ENCODE measurements around the gene MARK2. TPM values are rescaled to one million over a fixed set of nuclear protein-coding genes. Genes with fewer than 3 reads are reported as not detected.

MARK2 gene
- total and polyA plus RNA-seq, 12 donors = 12.6 to 42.7 (median 37.3) TPM

DNA sequence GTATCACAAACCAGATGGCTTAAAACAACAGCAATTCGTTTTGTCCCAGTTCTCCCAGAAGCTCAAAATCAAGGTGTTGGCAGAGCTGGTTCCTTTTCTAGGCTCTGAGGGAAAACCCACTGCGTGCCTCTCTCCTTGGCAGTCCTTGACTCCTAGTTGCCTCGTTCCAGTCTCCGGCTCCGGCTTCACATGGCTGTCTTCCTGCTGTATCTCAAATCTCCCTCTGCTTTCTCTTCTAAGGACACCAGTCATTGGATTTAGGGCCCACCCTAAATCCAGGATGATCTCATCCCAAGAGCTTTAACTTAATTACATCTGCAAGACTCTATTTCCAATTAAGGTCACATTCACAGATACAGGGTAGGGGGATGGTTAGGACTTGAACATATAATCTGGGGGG lies 90.7 kb downstream of the MARK2 start:
- H3K4me3 ChIP-seq = no peak overlapping the region
- H3K27me3 ChIP-seq = no peaks in the 10 kb centered on the region

DNA sequence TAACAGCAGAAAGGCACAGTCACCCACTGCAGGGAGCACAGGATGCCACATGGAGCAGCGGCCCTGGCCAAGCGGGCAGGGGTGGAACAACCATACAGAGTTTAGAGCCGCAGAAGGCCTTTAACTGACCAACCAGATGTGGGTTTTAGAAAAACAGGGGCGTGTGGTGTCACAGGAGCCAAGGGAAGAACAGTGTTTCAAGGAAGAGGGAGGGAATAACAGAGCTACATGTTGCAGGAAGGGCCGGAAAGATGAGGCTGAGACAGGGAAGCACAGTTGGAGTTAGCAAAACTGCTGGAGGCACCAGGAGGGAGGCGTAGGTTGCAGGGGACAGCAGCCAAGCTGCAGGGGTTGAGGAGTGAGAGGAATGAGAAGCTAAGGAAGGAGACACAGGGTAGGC lies 92.1 kb downstream of the MARK2 start:
- peaks cover 0 to 5% (median 0%) of the 10 kb centered on the region in 9 donors for H3K4me1 ChIP-seq
- no peak for DNase-seq
- H3K27ac ChIP-seq = no peak overlapping the region
- ATAC-seq = no peak
- intact Hi-C loops (cut with DNase I) = no loop called here
- H3K36me3 ChIP-seq = no peaks in the 10 kb centered on the region
- no peaks in the 10 kb centered on the region for H3K9me3 ChIP-seq
- H3K27me3 ChIP-seq = no peaks in the 10 kb centered on the region
- 72 to 75% methylated on average over 6 of the region's 6 CpGs for WGBS, 2 donors
- H3K4me3 ChIP-seq = no peak overlapping the region
- TF ChIP-seq, protein P1, sequence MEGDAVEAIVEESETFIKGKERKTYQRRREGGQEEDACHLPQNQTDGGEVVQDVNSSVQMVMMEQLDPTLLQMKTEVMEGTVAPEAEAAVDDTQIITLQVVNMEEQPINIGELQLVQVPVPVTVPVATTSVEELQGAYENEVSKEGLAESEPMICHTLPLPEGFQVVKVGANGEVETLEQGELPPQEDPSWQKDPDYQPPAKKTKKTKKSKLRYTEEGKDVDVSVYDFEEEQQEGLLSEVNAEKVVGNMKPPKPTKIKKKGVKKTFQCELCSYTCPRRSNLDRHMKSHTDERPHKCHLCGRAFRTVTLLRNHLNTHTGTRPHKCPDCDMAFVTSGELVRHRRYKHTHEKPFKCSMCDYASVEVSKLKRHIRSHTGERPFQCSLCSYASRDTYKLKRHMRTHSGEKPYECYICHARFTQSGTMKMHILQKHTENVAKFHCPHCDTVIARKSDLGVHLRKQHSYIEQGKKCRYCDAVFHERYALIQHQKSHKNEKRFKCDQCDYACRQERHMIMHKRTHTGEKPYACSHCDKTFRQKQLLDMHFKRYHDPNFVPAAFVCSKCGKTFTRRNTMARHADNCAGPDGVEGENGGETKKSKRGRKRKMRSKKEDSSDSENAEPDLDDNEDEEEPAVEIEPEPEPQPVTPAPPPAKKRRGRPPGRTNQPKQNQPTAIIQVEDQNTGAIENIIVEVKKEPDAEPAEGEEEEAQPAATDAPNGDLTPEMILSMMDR (IDR thresholded peaks at IDR 0.05) = no peak

More for the DNA sequence above, 90.7 kb downstream of the MARK2 start:
- H3K27ac ChIP-seq = no peak overlapping the region
- H3K36me3 ChIP-seq = no peaks in the 10 kb centered on the region
- TF ChIP-seq, protein P1 (IDR thresholded peaks at IDR 0.05) = no peak
- peaks cover 0 to 5% (median 0%) of the 10 kb centered on the region in 9 donors for H3K4me1 ChIP-seq
- 85 to 93% methylated on average over 5 of the region's 5 CpGs for WGBS, 2 donors
- no peak for DNase-seq
- ATAC-seq = no peak
- H3K9me3 ChIP-seq = no peaks in the 10 kb centered on the region
- intact Hi-C loops (cut with DNase I) = no loop called here

DNA sequence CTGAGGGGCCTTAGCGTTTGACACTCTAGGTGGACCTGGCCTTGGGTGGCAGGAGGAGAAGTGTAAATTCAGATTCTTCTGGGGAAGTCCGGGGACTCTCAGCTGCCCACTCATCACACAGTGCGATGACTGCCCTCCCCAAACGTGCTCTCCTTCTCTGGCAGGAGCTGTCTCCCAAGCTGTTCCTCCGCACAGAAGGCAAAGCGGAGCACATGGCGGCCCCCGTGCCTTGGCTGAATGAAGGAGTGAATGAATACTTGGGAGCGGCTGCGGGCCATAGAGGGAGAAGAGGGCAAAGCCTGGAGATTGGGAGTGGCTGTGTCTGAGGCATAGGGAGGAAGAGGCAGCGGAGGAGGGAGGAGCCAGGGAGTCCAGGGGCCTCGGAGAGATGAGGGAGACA lies 93.0 kb downstream of the MARK2 start:
- H3K36me3 ChIP-seq = no peaks in the 10 kb centered on the region
- H3K27me3 ChIP-seq = no peaks in the 10 kb centered on the region
- H3K27ac ChIP-seq = no peak overlapping the region
- TF ChIP-seq, protein P1 (IDR thresholded peaks at IDR 0.05) = no peak
- DNase-seq = no peak
- no peaks in the 10 kb centered on the region for H3K9me3 ChIP-seq
- intact Hi-C loops (cut with DNase I) = no loop called here
- peak in 1 of 8 donors; percentile 40 for ATAC-seq
- H3K4me1 ChIP-seq = peaks cover 0 to 5% (median 0%) of the 10 kb centered on the region in 9 donors
- 81% methylated on average over 12 of the region's 12 CpGs for WGBS, 2 donors
- no peak overlapping the region for H3K4me3 ChIP-seq

DNA sequence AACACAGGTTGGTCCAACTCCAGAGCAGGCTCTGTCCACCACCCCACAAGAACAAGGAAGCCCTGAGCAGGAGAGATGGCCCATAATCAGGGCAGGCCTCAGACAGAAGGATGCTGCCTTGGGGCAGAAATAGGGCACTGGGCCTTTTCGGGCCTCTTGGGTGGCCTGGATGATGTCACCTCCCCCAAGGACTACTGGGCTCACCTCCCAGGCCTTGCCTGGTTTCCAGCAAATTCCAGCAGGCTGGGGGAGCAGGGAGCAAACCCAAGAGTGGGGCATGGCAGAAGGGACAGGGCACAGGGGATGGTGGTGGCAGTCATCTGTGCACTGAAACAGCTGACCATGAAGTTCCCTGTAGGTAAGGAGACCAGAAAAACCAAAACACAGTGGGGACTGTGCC lies 94.5 kb downstream of the MARK2 start:
- ATAC-seq = peak in 5 of 8 donors; percentile 10 to 63 (median 31)
- Histone ChIP-seq H3K27ac (peak overlapping the region in 2 of 10 donors; percentile 2 to 5), H3K4me1 (peaks cover 0 to 11% (median 6%) of the 10 kb centered on the region in 9 donors), H3K9me3 (no peaks in the 10 kb centered on the region), H3K4me3 (no peak overlapping the region), H3K27me3 (no peaks in the 10 kb centered on the region), H3K36me3 (no peaks in the 10 kb centered on the region)
- DNase-seq = no peak
- TF ChIP-seq, protein P1 (IDR thresholded peaks at IDR 0.05) = no peak
- intact Hi-C loops (cut with DNase I) = no loop called here
- 42 to 50% methylated on average over 1 of the region's 1 CpG for WGBS, 2 donors

Data from heart right ventricle (tissue), 16 donors.